Dedifferentiated amniotic fluid mesenchymal stem cell (primary cell): ENCODE measurements around the gene WNT7A.

Experiments used
- DNase-seq: peaks from one replicate; pipeline ENCODE4 v3.0.0-alpha.2; 2016; ENCODE audit errors: extremely low spot score

WNT7A gene

GRCh38 chr3:13771496-13771895 lies 108.4 kb downstream of the WNT7A start:
- DNase-seq: no peak

- no peak for DNase-seq
Observed at GRCh38 chr3:13770170-13771169, 109.4 kb downstream of the WNT7A start.

GRCh38 chr3:13769422-13769821 lies 110.4 kb downstream of the WNT7A start:
- no peak for DNase-seq

GRCh38 chr3:13768453-13768852 lies 111.4 kb downstream of the WNT7A start:
- DNase-seq: no peak

- no peak for DNase-seq
Observed at GRCh38 chr3:13767896-13768295, 112.0 kb downstream of the WNT7A start.

GRCh38 chr3:13767030-13767429 lies 112.8 kb downstream of the WNT7A start:
- no peak for DNase-seq
